HAP-1 (cell line): ENCODE data around the gene EIF2B1.

ENCODE experiments used
- DNase-seq, 2 experiments: peaks; one replicate each; pipeline ENCODE4 v3.0.0-alpha.2; 2016 to 2020; ENCODE audit warnings: low spot score in 2 of 2
- H3K27me3 ChIP-seq: fragments of 250-450 bp; sonication (Bioruptor Pico); 2 replicates; pipeline ENCODE4 v1.5.1; 2020; ENCODE audit warnings: low read depth, mild to moderate bottlenecking, moderate library complexity
- H3K36me3 ChIP-seq: fragments of 250-450 bp; sonication (Bioruptor Pico); replicated peaks from 2 replicates; pipeline ENCODE4 v1.5.1; 2020; ENCODE audit warnings: mild to moderate bottlenecking
- H3K4me1 ChIP-seq: fragments of 250-450 bp; sonication (Bioruptor Pico); 2 replicates; pipeline ENCODE4 v1.5.1; 2020; ENCODE audit warnings: mild to moderate bottlenecking
- H3K4me3 ChIP-seq: fragments of 250-450 bp; sonication (Bioruptor Pico); 2 replicates; pipeline ENCODE4 v1.5.1; 2020; ENCODE audit warnings: mild to moderate bottlenecking, moderate library complexity
- H3K9me3 ChIP-seq: fragments of 250-450 bp; sonication (Bioruptor Pico); 2 replicates; pipeline ENCODE4 v1.5.1; 2020; ENCODE audit warnings: mild to moderate bottlenecking, moderate library complexity
- in situ Hi-C: fragments of 300-500 bp; cut with MboI; formaldehyde crosslinking; loops from 3 replicates; pipeline ENCODE4 v1.14.3; 2020; ENCODE audit warnings: low sequenced_read_pairs, inconsistent platforms, mixed read lengths

Gene EIF2B1

GRCh38 chr12:123633379-123634141 lies at the start of gene EIF2B1, which contains the start of gene GTF2H3:
Gene EIF2B1 (minus strand): TSS chr12:123633686. CDS start chr12:123633557, 129 bp downstream.
Gene GTF2H3 (plus strand): TSS chr12:123633829. CDS start chr12:123633860, 31 bp downstream.
- in situ Hi-C loops, result no loop called here
- peak; percentile 94 to 97 for DNase-seq

DNA sequence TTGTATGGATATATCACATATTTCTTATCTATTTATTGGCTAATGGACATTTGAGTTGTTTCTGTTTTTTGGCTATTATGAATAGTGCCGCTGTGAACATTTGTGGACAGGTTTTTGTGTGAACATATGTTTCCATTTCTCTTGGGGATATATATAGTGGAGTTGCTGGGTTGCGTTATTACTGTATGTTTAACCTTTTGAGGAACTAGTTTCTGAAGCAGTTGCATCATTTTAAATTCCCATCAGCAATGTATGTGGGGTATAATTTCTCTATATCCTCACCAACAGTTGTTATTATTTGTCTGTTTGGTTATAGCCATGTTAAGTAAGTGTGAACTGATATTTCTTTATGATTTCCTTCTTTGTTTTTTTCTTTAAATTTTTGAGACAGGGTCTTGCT lies 48.1 kb upstream of the EIF2B1 start:
- H3K4me3 ChIP-seq, result no peak overlapping the region
- no peaks in the 10 kb centered on the region for H3K27me3 ChIP-seq
- H3K36me3 ChIP-seq, result peaks cover 8% of the 10 kb centered on the region; the same call in 1 of the 2 replicates
- H3K4me1 ChIP-seq, result no peaks in the 10 kb centered on the region
- in situ Hi-C loops, result no loop called here
- no peaks in the 10 kb centered on the region for H3K9me3 ChIP-seq
- no peak for DNase-seq

More at GRCh38 chr12:123633379-123634141, at the start of gene EIF2B1, which contains the start of gene GTF2H3:
- Histone ChIP-seq H3K36me3 (peaks cover 29% of the 10 kb centered on the region), H3K27me3 (no peaks in the 10 kb centered on the region), H3K4me1 (peaks cover 4% of the 10 kb centered on the region), H3K4me3 (peak within 1 kb of the TSS; percentile 74), H3K9me3 (no peaks in the 10 kb centered on the region)

- Histone ChIP-seq H3K4me1 (no peaks in the 10 kb centered on the region), H3K27me3 (no peaks in the 10 kb centered on the region), H3K4me3 (no peak overlapping the region), H3K36me3 (peaks cover 17% of the 10 kb centered on the region), H3K9me3 (no peaks in the 10 kb centered on the region)
- DNase-seq, result no peak
- in situ Hi-C loops, result no loop called here
Measured at GRCh38 chr12:123678981-123679380, 45.5 kb upstream of the EIF2B1 start.

DNA sequence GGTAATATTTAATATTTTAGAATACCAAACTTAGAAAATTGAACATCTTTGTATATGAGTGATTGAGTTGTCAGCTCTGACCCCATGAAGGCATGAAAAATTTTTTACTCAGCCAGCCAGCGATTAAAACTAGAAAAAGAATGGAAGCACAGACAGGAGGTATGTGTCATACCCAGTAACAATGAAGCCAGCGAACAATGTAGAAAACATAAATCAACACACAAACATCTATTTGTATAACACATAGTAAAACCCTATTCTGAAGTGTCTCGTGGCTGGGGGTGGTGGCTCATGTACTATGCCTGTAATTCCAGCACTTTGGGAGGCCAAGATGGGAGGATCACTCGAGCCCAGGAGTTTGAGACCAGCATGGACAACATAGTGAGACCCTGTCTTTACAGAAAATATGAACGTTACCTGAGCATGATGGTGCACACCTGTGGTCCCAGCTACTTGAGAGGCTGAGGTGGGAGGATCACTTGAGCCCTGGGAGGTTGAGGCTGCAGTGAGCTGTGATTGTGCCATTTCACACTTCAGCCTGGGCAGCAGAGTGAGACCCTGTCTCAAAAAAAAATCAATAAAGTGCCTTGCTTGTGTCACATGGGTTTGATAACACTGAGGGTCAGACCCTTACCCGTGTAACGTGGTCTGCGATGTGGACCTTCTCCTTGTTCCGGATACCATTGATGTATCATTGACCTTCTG lies 43.3 kb upstream of the EIF2B1 start:
- DNase-seq, result no peak
- H3K4me3 ChIP-seq, result no peak overlapping the region
- H3K4me1 ChIP-seq, result no peaks in the 10 kb centered on the region
- in situ Hi-C loops, result no loop called here
- no peaks in the 10 kb centered on the region for H3K9me3 ChIP-seq
- no peaks in the 10 kb centered on the region for H3K27me3 ChIP-seq
- peaks cover 17% of the 10 kb centered on the region for H3K36me3 ChIP-seq

GRCh38 chr12:123675436-123675835 lies 42.0 kb upstream of the EIF2B1 start:
- in situ Hi-C loops, result no loop called here
- H3K27me3 ChIP-seq, result no peaks in the 10 kb centered on the region
- H3K4me1 ChIP-seq, result no peaks in the 10 kb centered on the region
- DNase-seq, result no peak
- H3K9me3 ChIP-seq, result no peaks in the 10 kb centered on the region
- H3K36me3 ChIP-seq, result peaks cover 17% of the 10 kb centered on the region
- H3K4me3 ChIP-seq, result no peak overlapping the region

DNA sequence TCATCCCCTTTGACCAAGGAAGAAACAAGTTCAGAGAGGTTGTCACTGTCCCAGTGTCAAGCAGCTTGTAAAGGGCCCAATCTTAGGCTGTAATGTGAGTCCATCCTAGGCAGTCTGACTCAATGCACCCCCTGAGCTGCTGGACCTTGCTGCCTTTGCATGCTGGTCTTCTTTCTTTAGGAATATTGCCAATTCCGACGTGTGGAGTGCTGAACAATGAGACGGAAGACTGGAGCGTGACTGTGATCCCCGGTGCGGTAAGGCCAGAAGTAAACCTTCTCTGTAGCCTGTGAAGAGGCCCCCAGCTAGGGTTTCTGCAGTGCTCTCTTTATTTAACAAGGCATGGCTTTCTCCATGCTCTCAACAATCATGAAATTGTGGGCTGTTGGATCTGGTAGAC lies 38.4 kb upstream of the EIF2B1 start:
- peaks cover 11% of the 10 kb centered on the region for H3K36me3 ChIP-seq
- in situ Hi-C loops, result no loop called here
- H3K9me3 ChIP-seq, result no peaks in the 10 kb centered on the region
- H3K4me1 ChIP-seq, result no peaks in the 10 kb centered on the region
- no peaks in the 10 kb centered on the region for H3K27me3 ChIP-seq
- H3K4me3 ChIP-seq, result peak overlapping the region; percentile 67
- no peak for DNase-seq

DNA sequence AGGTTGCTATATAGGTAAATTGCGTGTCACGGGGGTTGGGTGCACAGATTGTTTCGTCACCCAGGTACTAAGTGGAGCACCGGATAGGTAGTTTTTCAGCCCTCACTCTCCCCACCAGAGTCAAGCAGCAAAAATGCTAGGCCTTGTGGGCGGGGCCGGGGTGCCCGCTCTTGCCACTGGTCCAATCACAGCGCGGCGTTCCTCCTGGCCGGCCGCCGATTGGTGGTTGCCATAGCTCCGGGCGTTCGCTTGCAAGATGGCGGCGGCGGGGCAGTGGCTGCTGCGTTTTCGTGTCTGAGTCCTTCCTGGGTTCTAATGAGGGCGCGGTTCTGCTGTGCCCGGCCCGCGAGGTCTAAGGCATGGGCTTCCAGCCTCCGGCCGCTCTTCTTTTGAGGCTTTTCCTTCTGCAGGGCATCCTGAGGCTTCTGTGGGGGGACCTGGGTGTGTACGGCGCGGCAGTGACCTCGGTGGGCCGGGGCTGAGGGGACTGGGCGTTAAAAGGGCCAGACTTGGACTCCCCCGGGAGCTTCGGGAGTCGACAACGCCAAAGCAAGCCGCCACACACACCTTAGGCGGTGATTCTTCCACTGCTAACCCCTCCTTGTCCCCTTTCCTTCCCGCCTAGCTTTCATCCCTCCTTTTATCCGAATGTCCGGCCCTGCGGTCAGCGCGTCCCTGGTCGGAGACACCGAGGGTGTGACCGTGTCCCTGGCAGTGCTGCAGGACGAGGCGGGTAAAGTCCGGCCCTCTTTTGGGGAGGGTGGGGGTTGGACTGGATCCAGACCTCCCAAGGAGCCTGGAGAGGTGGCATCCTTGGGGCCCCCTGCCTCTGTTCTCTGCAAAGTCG lies 37.6 kb upstream of the EIF2B1 start, which contains the start of gene TCTN2:
TSS of gene TCTN2 (plus strand) at position 232 of the 847 bp plus-strand sequence. CDS start at position 360, 128 bp downstream.
- peaks cover 8% of the 10 kb centered on the region; the same call in 1 of the 2 replicates for H3K36me3 ChIP-seq
- in situ Hi-C loops, result no loop called here
- H3K4me3 ChIP-seq, result peak within 1 kb of the TSS; percentile 67
- H3K4me1 ChIP-seq, result no peaks in the 10 kb centered on the region
- no peaks in the 10 kb centered on the region for H3K9me3 ChIP-seq
- no peaks in the 10 kb centered on the region for H3K27me3 ChIP-seq
- DNase-seq, result peak; percentile 85 to 95

DNA sequence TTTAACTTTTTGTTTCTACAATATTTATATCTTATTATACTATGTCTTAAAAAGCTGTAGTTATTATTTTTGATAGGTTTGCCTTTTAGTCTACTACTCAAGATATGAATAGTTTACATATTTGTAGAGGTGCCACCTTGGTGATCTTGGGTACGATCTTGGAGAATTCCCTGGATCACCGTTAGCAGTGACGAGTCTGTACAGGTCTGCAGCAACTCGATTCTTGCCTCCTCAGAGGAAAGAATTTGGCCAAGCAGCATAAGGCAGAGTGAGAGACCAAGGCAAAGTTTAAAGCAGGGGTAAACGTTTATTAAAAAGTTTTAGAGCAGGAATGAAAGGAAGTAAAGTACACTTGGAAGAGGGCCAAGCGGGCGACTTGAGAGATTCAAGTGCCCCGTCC lies 34.3 kb upstream of the EIF2B1 start:
- H3K36me3 ChIP-seq, result peaks cover 5% of the 10 kb centered on the region; the same call in 1 of the 2 replicates
- no peak overlapping the region for H3K4me3 ChIP-seq
- in situ Hi-C loops, result no loop called here
- no peaks in the 10 kb centered on the region for H3K4me1 ChIP-seq
- H3K9me3 ChIP-seq, result no peaks in the 10 kb centered on the region
- no peaks in the 10 kb centered on the region for H3K27me3 ChIP-seq
- no peak for DNase-seq

DNA sequence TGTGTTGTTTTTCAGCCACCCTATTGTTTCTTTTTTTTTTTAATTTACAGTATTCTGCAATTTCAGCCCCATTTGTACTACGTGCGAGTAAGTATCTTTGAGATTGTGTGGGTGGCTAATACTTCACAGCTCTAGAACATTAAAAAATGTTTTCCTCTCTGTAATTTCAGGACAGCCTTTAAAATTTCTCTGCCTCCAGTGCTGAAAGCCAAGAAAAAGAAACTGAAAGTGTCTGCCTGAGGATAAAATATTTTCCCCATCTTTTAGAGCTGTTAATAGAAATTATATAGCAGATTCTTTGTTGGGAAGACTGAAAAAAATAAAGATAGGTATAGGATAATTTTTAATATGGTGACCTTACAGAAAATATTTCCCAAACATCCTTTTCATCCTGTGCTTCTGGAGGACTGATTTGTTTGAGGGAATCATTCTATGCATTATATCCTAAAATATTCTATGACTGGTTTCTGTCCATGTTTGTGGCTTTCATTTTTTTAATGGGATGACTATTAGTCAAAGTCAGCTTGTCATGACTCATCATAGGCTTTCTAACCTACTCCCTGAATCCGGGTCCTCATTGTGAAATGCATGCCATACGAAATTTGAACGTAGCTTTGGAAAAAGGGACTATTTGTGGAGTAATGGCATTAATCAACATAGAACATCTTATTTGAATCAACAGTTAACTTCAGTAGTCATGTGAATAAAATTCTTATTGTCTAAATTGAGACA lies 26.7 kb upstream of the EIF2B1 start:
- H3K4me1 ChIP-seq, result no peaks in the 10 kb centered on the region
- in situ Hi-C loops, result no loop called here
- H3K27me3 ChIP-seq, result no peaks in the 10 kb centered on the region
- H3K4me3 ChIP-seq, result no peak overlapping the region
- peaks cover 56% of the 10 kb centered on the region for H3K36me3 ChIP-seq
- no peaks in the 10 kb centered on the region for H3K9me3 ChIP-seq
- DNase-seq, result no peak

DNA sequence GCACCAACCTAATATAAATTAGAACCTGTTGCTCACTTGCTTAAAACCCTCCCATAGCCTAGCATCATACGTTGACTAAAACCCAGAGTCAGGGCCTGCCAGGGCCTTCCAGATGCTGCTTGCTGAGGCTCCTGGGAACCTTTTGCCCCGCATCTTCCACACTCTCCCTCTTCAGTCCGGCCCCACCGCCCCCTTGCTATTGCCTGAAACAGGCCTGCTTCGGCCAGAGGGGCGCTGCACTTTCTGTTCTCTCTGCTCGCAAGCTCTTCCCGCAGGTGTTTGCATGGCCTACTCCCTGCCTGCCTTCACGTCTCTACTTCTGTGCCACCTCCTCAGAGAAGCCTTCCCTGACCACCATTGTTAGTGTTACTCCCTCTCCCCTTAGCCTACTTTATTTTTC lies 23.7 kb upstream of the EIF2B1 start:
- H3K4me1 ChIP-seq, result no peaks in the 10 kb centered on the region
- no peaks in the 10 kb centered on the region for H3K9me3 ChIP-seq
- H3K4me3 ChIP-seq, result no peak overlapping the region
- no peak for DNase-seq
- H3K27me3 ChIP-seq, result no peaks in the 10 kb centered on the region
- in situ Hi-C loops, result no loop called here
- peaks cover 69% of the 10 kb centered on the region for H3K36me3 ChIP-seq

DNA sequence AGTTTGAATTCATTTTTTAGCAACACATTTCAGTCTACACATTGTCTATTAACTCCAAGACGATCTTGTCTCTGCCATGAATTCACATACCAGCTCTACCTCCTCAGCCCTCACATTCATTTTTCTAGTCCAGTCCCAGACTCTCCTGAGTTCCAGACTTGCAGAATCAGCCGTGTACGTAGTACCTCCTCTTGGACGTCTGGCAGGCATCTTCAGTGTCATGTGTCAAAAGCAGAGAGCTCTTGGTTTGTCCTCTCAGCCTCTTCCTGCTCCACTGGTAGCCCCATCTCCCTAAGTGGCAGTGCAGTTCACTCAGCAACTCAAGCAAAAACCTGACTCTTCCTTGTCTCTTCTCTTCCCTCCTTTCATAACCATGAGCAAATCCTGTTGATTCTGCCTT lies 22.9 kb upstream of the EIF2B1 start:
- H3K27me3 ChIP-seq, result no peaks in the 10 kb centered on the region
- no peak for DNase-seq
- in situ Hi-C loops, result no loop called here
- peaks cover 77% of the 10 kb centered on the region for H3K36me3 ChIP-seq
- H3K9me3 ChIP-seq, result no peaks in the 10 kb centered on the region
- H3K4me3 ChIP-seq, result no peak overlapping the region
- H3K4me1 ChIP-seq, result no peaks in the 10 kb centered on the region

DNA sequence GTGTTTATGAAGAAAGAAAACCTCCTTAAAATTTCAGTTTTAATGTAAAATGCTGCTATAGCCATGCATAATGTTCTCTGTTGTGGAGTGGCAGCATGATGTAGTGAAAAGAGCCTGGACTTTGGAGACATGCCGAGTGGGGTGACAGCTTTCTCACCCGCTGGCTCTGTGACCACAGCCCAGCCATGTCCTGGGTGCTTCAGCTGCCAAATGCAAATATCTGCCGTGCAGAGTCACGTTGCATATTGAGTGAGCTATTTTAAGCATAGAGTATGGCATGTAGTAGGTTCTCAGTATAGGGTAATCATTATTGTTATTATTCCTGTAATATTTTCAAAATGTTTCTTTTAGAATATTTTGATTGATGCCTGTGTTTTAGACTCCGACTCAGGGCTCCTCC lies 21.9 kb upstream of the EIF2B1 start:
- H3K9me3 ChIP-seq, result no peaks in the 10 kb centered on the region
- no peak overlapping the region for H3K4me3 ChIP-seq
- in situ Hi-C loops, result no loop called here
- DNase-seq, result no peak
- peaks cover 82% of the 10 kb centered on the region for H3K36me3 ChIP-seq
- no peaks in the 10 kb centered on the region for H3K4me1 ChIP-seq
- H3K27me3 ChIP-seq, result no peaks in the 10 kb centered on the region

GRCh38 chr12:123654129-123654701 lies 20.7 kb upstream of the EIF2B1 start:
- no peak overlapping the region for H3K4me3 ChIP-seq
- in situ Hi-C loops, result no loop called here
- H3K9me3 ChIP-seq, result no peaks in the 10 kb centered on the region
- H3K4me1 ChIP-seq, result no peaks in the 10 kb centered on the region
- no peaks in the 10 kb centered on the region for H3K27me3 ChIP-seq
- DNase-seq, result no peak
- H3K36me3 ChIP-seq, result peaks cover 82% of the 10 kb centered on the region
